ENCODE data around the gene NANP.

GRCh38 chr20:25624500-25624939 lies 706 bp upstream of the NANP start:
- TF ChIP-seq NKRF (IDR thresholded peaks at IDR 0.05; ENCODE audit: borderline replicate concordance) (no peak), ZBED1 (IDR thresholded peaks at IDR 0.05) (no peak), RFX5 (IDR thresholded peaks at IDR 0.05; ENCODE audit: low read depth, low read length) (no peak), MXD1 (CRISPR knock-in tag; IDR thresholded peaks at IDR 0.05; ENCODE audit: borderline replicate concordance, poor library complexity, severe bottlenecking) (no peak), TCF7 (IDR thresholded peaks at IDR 0.05; ENCODE audit: borderline replicate concordance) (no peak), CTCF (IDR thresholded peaks at IDR 0.05 in 2 of 3, conservative IDR thresholded peaks at IDR 0.05 in 1 of 3; ENCODE audit: insufficient read depth in 2 of 3, low read depth in 1 of 3, low read length in 3 of 3) (no peak), PPARD (CRISPR knock-in tag; IDR thresholded peaks at IDR 0.05) (no peak), ZNF408 (CRISPR knock-in tag; IDR thresholded peaks at IDR 0.05; ENCODE audit: low read depth) (no peak), E2F6 (IDR thresholded peaks at IDR 0.05; ENCODE audit: borderline replicate concordance in 1 of 2, extremely low read depth in 1 of 2, insufficient read depth in 1 of 2, insufficient read length in 1 of 2, low read depth in 1 of 2, low read length in 1 of 2, poor library complexity in 1 of 2, severe bottlenecking in 1 of 2) (peak in 1 of 2 experiments; percentile 79), JUND (IDR thresholded peaks at IDR 0.05; ENCODE audit: borderline replicate concordance, low read depth, low read length) (no peak), JUND (tag; IDR thresholded peaks at IDR 0.05; ENCODE audit: borderline replicate concordance, low read depth, low read length) (no peak), NUFIP1 (IDR thresholded peaks at IDR 0.05; ENCODE audit: partially characterized antibody) (no peak), SIX5 (IDR thresholded peaks at IDR 0.05; ENCODE audit: borderline replicate concordance in 1 of 2, insufficient read depth in 1 of 2, low read depth in 1 of 2, low read length in 2 of 2) (no peak), RCOR1 (IDR thresholded peaks at IDR 0.05; ENCODE audit: borderline replicate concordance in 1 of 2, low read depth in 2 of 2, low read length in 2 of 2) (no peak), EP300 (IDR thresholded peaks at IDR 0.05; ENCODE audit: low read length) (no peak)
